H1 (cell line): Measurements from ENCODE around the gene TAF5. TPM values are rescaled to one million over a fixed set of nuclear protein-coding genes. Genes with fewer than 3 reads are reported as not detected.

ENCODE experiments used
- CTCF ChIA-PET: fragments of 300-600 bp; sonication (Branson Sonifier 250); formaldehyde crosslinking; loops from one replicate; lab custom pipeline; 2021; ENCODE audit not compliant: partially characterized antibody; lab: Charles Lee
- POLR2A ChIA-PET: fragments of 300-600 bp; sonication (Branson Sonifier 250); formaldehyde crosslinking; loops from one replicate; lab custom pipeline; 2021; ENCODE audit warnings: inconsistent platforms; ENCODE audit not compliant: partially characterized antibody; lab: Charles Lee
- DNase-seq, 2 experiments: peaks; one replicate each; pipeline versions ENCODE4 v3.0.0 to v3.0.0-alpha.2; 2010 to 2022; ENCODE audit warnings: low spot score in 2 of 2, low read depth in 1 of 2, mixed read lengths in 1 of 2
- FAIRE-seq: peaks from 2 replicates; lab custom pipeline; 2011; peaks lifted over from hg19 to GRCh38; lab: Jason Lieb, UNC
- H2AFZ ChIP-seq: 2 replicates; pipeline ENCODE4 v1.8.1; 2012; ENCODE audit warnings: low read length, inconsistent platforms
- H2AK5ac ChIP-seq: 2 replicates; pipeline ENCODE4 v1.6.1; 2013; ENCODE audit warnings: low read depth, low read length
- H2BK120ac ChIP-seq: replicated peaks from 2 replicates; pipeline ENCODE3; 2013; ENCODE audit warnings: low read depth, low read length, inconsistent platforms
- H2BK12ac ChIP-seq: 2 replicates; pipeline ENCODE4 v1.6.1; 2013; ENCODE audit warnings: low read depth, low read length
- H2BK15ac ChIP-seq: 2 replicates; pipeline ENCODE4 v1.6.1; 2013; ENCODE audit warnings: low read length
- H2BK20ac ChIP-seq: 2 replicates; pipeline ENCODE4 v1.6.1; 2013; ENCODE audit warnings: low read length
- H2BK5ac ChIP-seq: 2 replicates; pipeline ENCODE4 v1.6.1; 2013; ENCODE audit warnings: low read depth, low read length
- H3K14ac ChIP-seq: 2 replicates; pipeline ENCODE4 v1.6.1; 2013; ENCODE audit warnings: inconsistent platforms; ENCODE audit not compliant: insufficient read length
- H3K18ac ChIP-seq: 2 replicates; pipeline ENCODE4 v1.6.1; 2013; ENCODE audit warnings: low read length; ENCODE audit errors: extremely low read depth
- H3K23ac ChIP-seq: 2 replicates; pipeline ENCODE4 v1.6.1; 2013; ENCODE audit warnings: inconsistent platforms; ENCODE audit not compliant: insufficient read length
- H3K23me2 ChIP-seq: 2 replicates; pipeline ENCODE4 v1.6.1; 2013; ENCODE audit warnings: low read depth, low read length
- H3K27ac ChIP-seq: 2 replicates; pipeline ENCODE4 v1.6.1; 2011; ENCODE audit warnings: low read depth, low read length, inconsistent platforms
- H3K27me3 ChIP-seq, 4 experiments: replicated peaks in 1 of 4; 1 replicate in 1 of 4; 2 replicates in 3 of 4; pipeline versions ENCODE4 v1.6.1 to v1.8.1; 2011 to 2013; ENCODE audit warnings: low read length in 3 of 4, mild to moderate bottlenecking in 3 of 4, inconsistent platforms in 2 of 4, mixed read lengths in 2 of 4, moderate library complexity in 1 of 4; ENCODE audit not compliant: control insufficient read depth in 3 of 4, insufficient read depth in 3 of 4; ENCODE audit errors: extremely low read depth in 1 of 4
- H3K36me3 ChIP-seq, 4 experiments: 2 replicates each; pipeline versions ENCODE4 v1.6.1 to v1.8.1; 2011 to 2013; ENCODE audit warnings: mild to moderate bottlenecking in 4 of 4, low read length in 3 of 4, moderate library complexity in 2 of 4, control low read depth in 1 of 4, inconsistent platforms in 1 of 4; ENCODE audit not compliant: insufficient read depth in 4 of 4, control insufficient read depth in 2 of 4
- H3K4ac ChIP-seq: replicated peaks from 2 replicates; pipeline ENCODE3; 2013; ENCODE audit warnings: low read length, low read depth, mixed read lengths, inconsistent platforms; ENCODE audit not compliant: insufficient read length
- H3K4me1 ChIP-seq, 4 experiments: replicated peaks in 1 of 4; 1 replicate in 1 of 4; 2 replicates in 3 of 4; pipeline versions ENCODE4 v1.6.1 to v1.8.1; 2011 to 2013; ENCODE audit warnings: low read length in 3 of 4, inconsistent platforms in 2 of 4, mixed read lengths in 1 of 4; ENCODE audit not compliant: insufficient read depth in 4 of 4, control insufficient read depth in 3 of 4
- H3K4me2 ChIP-seq, 2 experiments: 2 replicates each; pipeline versions ENCODE4 v1.6.1 to v1.8.1; 2011 to 2013; ENCODE audit warnings: low read depth in 2 of 2, low read length in 2 of 2, control low read depth in 1 of 2, inconsistent platforms in 1 of 2, mild to moderate bottlenecking in 1 of 2; ENCODE audit not compliant: insufficient read depth in 1 of 2
- H3K4me3 ChIP-seq, 4 experiments: fragments of 200-600, 300-600 bp in 1 of 4; sonication (generic), shearing (Covaris generic), sonication (Bioruptor Twin) in 1 of 4; 2 replicates each; pipeline versions ENCODE4 v1.5.1 to v1.8.1; 2011 to 2016; ENCODE audit warnings: low read length in 4 of 4, low read depth in 3 of 4, control low read depth in 2 of 4, inconsistent platforms in 2 of 4, mild to moderate bottlenecking in 2 of 4, mixed read lengths in 1 of 4, moderate library complexity in 1 of 4; ENCODE audit not compliant: insufficient read depth in 2 of 4; ENCODE audit errors: extremely low read depth in 1 of 4
- H3K56ac ChIP-seq: replicated peaks from 2 replicates; pipeline ENCODE3; 2013; ENCODE audit warnings: low read depth, mild to moderate bottlenecking, mixed read lengths, low read length, inconsistent platforms; ENCODE audit not compliant: insufficient read length
- H3K79me1 ChIP-seq: 2 replicates; pipeline ENCODE4 v1.6.1; 2013; ENCODE audit warnings: low read depth, low read length, control low read depth
- H3K79me2 ChIP-seq, 2 experiments: 2 replicates each; pipeline versions ENCODE4 v1.6.1 to v1.8.1; 2012 to 2013; ENCODE audit warnings: low read length in 2 of 2, mild to moderate bottlenecking in 2 of 2, inconsistent platforms in 1 of 2; ENCODE audit not compliant: insufficient read depth in 2 of 2, control insufficient read depth in 1 of 2
- H3K9ac ChIP-seq, 4 experiments: replicated peaks in 1 of 4; 1 replicate in 1 of 4; 2 replicates in 3 of 4; pipeline versions ENCODE4 v1.6.1 to v1.8.1; 2011 to 2013; ENCODE audit warnings: low read depth in 3 of 4, low read length in 3 of 4, control low read depth in 2 of 4, mild to moderate bottlenecking in 2 of 4, moderate library complexity in 2 of 4, inconsistent platforms in 1 of 4; ENCODE audit errors: extremely low read depth in 1 of 4
- H3K9me3 ChIP-seq, 2 experiments: 2 replicates each; pipeline versions ENCODE4 v1.6.1 to v1.8.1; 2012 to 2013; ENCODE audit warnings: mild to moderate bottlenecking in 2 of 2, moderate library complexity in 2 of 2, control low read depth in 1 of 2, inconsistent platforms in 1 of 2, low read depth in 1 of 2, low read length in 1 of 2, mixed read lengths in 1 of 2; ENCODE audit not compliant: insufficient read depth in 2 of 2
- H4K20me1 ChIP-seq, 2 experiments: replicated peaks in 1 of 2; 2 replicates each; pipeline versions ENCODE3 to v1.8.1; 2011 to 2013; ENCODE audit warnings: inconsistent platforms in 2 of 2, low read length in 2 of 2, mild to moderate bottlenecking in 1 of 2; ENCODE audit not compliant: insufficient read depth in 2 of 2, control insufficient read depth in 1 of 2
- H4K5ac ChIP-seq: 2 replicates; pipeline ENCODE4 v1.6.1; 2013; ENCODE audit warnings: low read length, low read depth, mixed read lengths, inconsistent platforms; ENCODE audit not compliant: insufficient read length
- H4K8ac ChIP-seq: 2 replicates; pipeline ENCODE4 v1.8.0; 2013; ENCODE audit warnings: mild to moderate bottlenecking, moderate library complexity, low read length, inconsistent platforms; ENCODE audit not compliant: insufficient read depth; ENCODE audit errors: extremely low read depth
- H4K91ac ChIP-seq: replicated peaks from 2 replicates; pipeline ENCODE3; 2013; ENCODE audit warnings: low read length, mixed read lengths, inconsistent platforms; ENCODE audit not compliant: insufficient read length
- BCL11A ChIP-seq, 2 experiments: IDR thresholded peaks; one replicate each; pipeline ENCODE4 v1.6.1; 2011; ENCODE audit warnings: low read depth in 2 of 2, low read length in 2 of 2, mild to moderate bottlenecking in 2 of 2
- BRCA1 ChIP-seq: IDR thresholded peaks from 2 replicates; pipeline ENCODE4 v1.6.1; 2012; ENCODE audit warnings: low read depth, low read length, improper control_type of control experiment
- GABPA ChIP-seq: IDR thresholded peaks from 2 replicates; pipeline ENCODE4 v1.6.1; 2011; ENCODE audit warnings: mild to moderate bottlenecking, low read length, moderate library complexity, borderline replicate concordance; ENCODE audit not compliant: insufficient read depth
- KDM1A ChIP-seq: fragments of 200-600, 300-600 bp; sonication (generic); IDR thresholded peaks from 2 replicates; pipeline ENCODE4 v1.7.1; 2016; ENCODE audit warnings: mild to moderate bottlenecking, low read length, borderline replicate concordance
- PHF8 ChIP-seq: fragments of 200-600 bp; sonication (generic); conservative IDR thresholded peaks from 2 replicates; pipeline ENCODE4 v1.7.1; 2012; ENCODE audit warnings: low read depth, mild to moderate bottlenecking, inconsistent platforms, low read length, moderate library complexity
- RFX5 ChIP-seq: IDR thresholded peaks from 2 replicates; pipeline ENCODE4 v1.6.1; 2011; ENCODE audit warnings: low read depth, low read length, improper control_type of control experiment, borderline replicate concordance
- RXRA ChIP-seq: IDR thresholded peaks from 2 replicates; pipeline ENCODE4 v1.6.1; 2011; ENCODE audit warnings: low read depth, mild to moderate bottlenecking, low read length, moderate library complexity; ENCODE audit not compliant: insufficient read depth
- SP1 ChIP-seq: IDR thresholded peaks from 2 replicates; pipeline ENCODE4 v1.6.1; 2011; ENCODE audit warnings: low read depth, low read length
- SP4 ChIP-seq: IDR thresholded peaks from 2 replicates; pipeline ENCODE4 v1.6.1; 2012; ENCODE audit warnings: low read length, inconsistent platforms
- SRF ChIP-seq: IDR thresholded peaks from 2 replicates; pipeline ENCODE4 v1.6.1; 2011; ENCODE audit warnings: mild to moderate bottlenecking, low read depth, low read length, moderate library complexity
- TCF12 ChIP-seq: IDR thresholded peaks from 2 replicates; pipeline ENCODE4 v1.6.1; 2011; ENCODE audit warnings: low read depth, mild to moderate bottlenecking, low read length
- WGBS, 2 experiments: shearing (Covaris generic) in 1 of 2; methylation state at CpG; one replicate each; pipeline versions ENCODE4 v1.1.6 to v1.1.7; 2013 to 2015; ENCODE audit warnings: low lambda C conversion rate in 2 of 2, mixed read lengths in 2 of 2, inconsistent platforms in 1 of 2, low coverage in 1 of 2, missing lambda C conversion rate in 1 of 2; ENCODE audit not compliant: insufficient replicate concordance in 2 of 2, insufficient coverage in 1 of 2, insufficient read length in 1 of 2; ENCODE audit errors: extremely low coverage in 1 of 2, missing lambda C conversion rate in 1 of 2; 5-methylcytosine and 5-hydroxymethylcytosine counted together
- polyA plus RNA-seq, 7 experiments: library from polyadenylated mRNA; depleted of rRNA in 3 of 7; stranded (reverse) in 5 of 7; unstranded in 2 of 7; fragments of >200 nt in 5 of 7; fragments of 200-250 nt in 2 of 7; gene quantifications; 1 replicate in 5 of 7; 2 replicates in 1 of 7; 4 replicates in 1 of 7; pipeline versions ENCODE4 v1.2.1 to v1.2.3, GENCODE V29; 2011 to 2013; ENCODE audit warnings: missing spikeins in 2 of 7, mixed read lengths in 2 of 7
- total RNA-seq: library from RNA; stranded (reverse); fragmentation: NEBNext Ultra II Directional; extraction: Animal tissue kit (Norgen Biotek cat#: 25700); gene quantifications from 2 replicates; pipeline ENCODE4 v1.2.1, GENCODE V29; 2021
- TF ChIP-seq, protein P1 (sequence below): IDR thresholded peaks from 2 replicates; pipeline ENCODE4 v1.6.1; 2012; ENCODE audit warnings: inconsistent platforms
- TF ChIP-seq, protein P2 (sequence below): IDR thresholded peaks from 2 replicates; pipeline ENCODE4 v1.6.1; 2011; ENCODE audit warnings: low read length, improper control_type of control experiment

The TAF5 gene
- total and polyA plus RNA-seq, 2 of the 8 experiments (the other 6 are each of a cell fraction or from before 2014, with no cell fraction given) = 5.8 to 15.6 TPM

DNA sequence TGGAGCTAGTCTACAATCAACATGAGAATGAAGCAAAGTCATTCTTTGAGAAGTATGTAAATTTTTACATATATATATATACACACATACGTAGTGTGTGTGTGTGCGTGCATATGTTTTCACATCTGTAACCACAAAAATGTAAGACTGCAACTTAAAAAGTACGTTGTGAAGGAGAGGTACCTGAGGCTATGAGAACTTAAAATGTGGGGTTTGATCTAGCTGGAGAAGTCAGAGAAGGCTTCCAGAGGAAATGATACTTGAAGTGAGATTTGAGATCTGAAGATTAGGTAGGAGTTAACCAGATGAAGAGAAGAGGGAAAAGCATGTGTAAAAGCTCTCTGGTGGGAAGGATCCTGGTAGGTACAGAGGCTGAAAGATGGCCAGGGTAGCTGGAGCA, 5.8 kb downstream of the TAF5 start:
- Histone ChIP-seq H3K27me3 (no peaks in the 10 kb centered on the region), H3K79me2 (peaks cover 0 to 8% of the 10 kb centered on the region in 2 experiments; a peak in 1 of 4 replicates), H3K23ac (no peak overlapping the region), H2AK5ac (no peak overlapping the region), H3K4ac (no peak overlapping the region), H4K8ac (no peak overlapping the region), H2AFZ (no peak overlapping the region), H3K9me3 (no peaks in the 10 kb centered on the region), H3K4me2 (no peak overlapping the region), H4K91ac (no peak overlapping the region), H3K79me1 (no peaks in the 10 kb centered on the region; the same call in 1 of the 2 replicates), H4K20me1 (peaks cover 0 to 1% of the 10 kb centered on the region in 2 experiments), H3K4me1 (no peaks in the 10 kb centered on the region), H4K5ac (no peak overlapping the region), H3K14ac (no peak overlapping the region), H2BK120ac (no peak overlapping the region), H2BK15ac (no peak overlapping the region), H3K36me3 (peaks cover 3 to 19% (median 7%) of the 10 kb centered on the region in 4 experiments; a peak in 4 of 8 replicates), H2BK5ac (no peak overlapping the region), H3K23me2 (no peaks in the 10 kb centered on the region; the same call in 1 of the 2 replicates), H3K56ac (no peak overlapping the region), H3K4me3 (no peak overlapping the region), H3K9ac (no peak overlapping the region), H2BK20ac (no peak overlapping the region), H3K18ac (no peak overlapping the region), H2BK12ac (no peak overlapping the region), H3K27ac (no peak overlapping the region)
- no peak for DNase-seq
- CTCF ChIA-PET = interaction anchor here (0.6 to 1.5 kb wide), 4 partner anchors 15 to 866 kb away, joined by 3 to 5 read pairs (median 4); no protein-coding TSS in a partner anchor
- 93% methylated on average over 3 of the region's 3 CpGs; no CpG with 5 or more reads in 1 of the 2 experiments for WGBS, 2 experiments
- POLR2A ChIA-PET = no interaction called here
- FAIRE-seq = no peak
- TF ChIP-seq TCF12 (no peak), RFX5 (no peak), BRCA1 (no peak), SP1 (no peak), KDM1A (no peak), PHF8 (no peak), RXRA (no peak), GABPA (no peak), SP4 (no peak), SRF (no peak), BCL11A (IDR thresholded peaks at IDR 0.05; ENCODE audit: low read depth in 2 of 2, low read length in 2 of 2) (no peak)
- TF ChIP-seq, protein P1, sequence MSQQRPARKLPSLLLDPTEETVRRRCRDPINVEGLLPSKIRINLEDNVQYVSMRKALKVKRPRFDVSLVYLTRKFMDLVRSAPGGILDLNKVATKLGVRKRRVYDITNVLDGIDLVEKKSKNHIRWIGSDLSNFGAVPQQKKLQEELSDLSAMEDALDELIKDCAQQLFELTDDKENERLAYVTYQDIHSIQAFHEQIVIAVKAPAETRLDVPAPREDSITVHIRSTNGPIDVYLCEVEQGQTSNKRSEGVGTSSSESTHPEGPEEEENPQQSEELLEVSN = no peak
- TF ChIP-seq, protein P2, sequence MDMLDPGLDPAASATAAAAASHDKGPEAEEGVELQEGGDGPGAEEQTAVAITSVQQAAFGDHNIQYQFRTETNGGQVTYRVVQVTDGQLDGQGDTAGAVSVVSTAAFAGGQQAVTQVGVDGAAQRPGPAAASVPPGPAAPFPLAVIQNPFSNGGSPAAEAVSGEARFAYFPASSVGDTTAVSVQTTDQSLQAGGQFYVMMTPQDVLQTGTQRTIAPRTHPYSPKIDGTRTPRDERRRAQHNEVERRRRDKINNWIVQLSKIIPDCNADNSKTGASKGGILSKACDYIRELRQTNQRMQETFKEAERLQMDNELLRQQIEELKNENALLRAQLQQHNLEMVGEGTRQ = no peak
